ENCODE data around the gene HACD1. TPM values are rescaled to one million over a fixed set of nuclear protein-coding genes. Genes with fewer than 3 reads are reported as not detected.

Gene HACD1
- total and polyA plus RNA-seq, 8 donors, result 0.46 to 8.2 (median 3.7) TPM

- ATAC-seq (no peak), FAIRE-seq (no peak), DNase-seq (no peak)
- H3K4me3 ChIP-seq, result no peak overlapping the region
- H3K27me3 ChIP-seq, result no peaks in the 10 kb centered on the region
- no peaks in the 10 kb centered on the region for H3K36me3 ChIP-seq
- H3K4me1 ChIP-seq, result no peaks in the 10 kb centered on the region
- H3K27ac ChIP-seq, result no peak overlapping the region
- H3K9me3 ChIP-seq, result no peaks in the 10 kb centered on the region
- WGBS, 2 donors, result 67 to 69% methylated on average over 8 of the region's 8 CpGs
- intact Hi-C loops (cut with DNase I), result no loop called here
- TF ChIP-seq CTCF (IDR thresholded peaks at IDR 0.05), result no peak
Observed at GRCh38 chr10:17562614-17563013, 54.6 kb downstream of the HACD1 start.

- FAIRE-seq (no peak), ATAC-seq (no peak), DNase-seq (no peak)
- Histone ChIP-seq H3K27me3 (no peaks in the 10 kb centered on the region), H3K36me3 (no peaks in the 10 kb centered on the region), H3K27ac (no peak overlapping the region), H3K4me3 (no peak overlapping the region), H3K4me1 (no peaks in the 10 kb centered on the region), H3K9me3 (no peaks in the 10 kb centered on the region)
- 74 to 78% methylated on average over 2 of the region's 2 CpGs for WGBS, 2 donors
- intact Hi-C loops (cut with DNase I), result no loop called here
- no peak for TF ChIP-seq CTCF (IDR thresholded peaks at IDR 0.05)
Observed at GRCh38 chr10:17561111-17561510, 56.1 kb downstream of the HACD1 start.

GRCh38 chr10:17557459-17557858 lies 59.7 kb downstream of the HACD1 start:
- DNase-seq, result no peak
- no peak for TF ChIP-seq CTCF (IDR thresholded peaks at IDR 0.05)
- Histone ChIP-seq H3K36me3 (no peaks in the 10 kb centered on the region), H3K27ac (no peak overlapping the region), H3K9me3 (no peaks in the 10 kb centered on the region), H3K27me3 (no peaks in the 10 kb centered on the region), H3K4me1 (no peaks in the 10 kb centered on the region), H3K4me3 (no peak overlapping the region)
- FAIRE-seq, result no peak
- intact Hi-C loops (cut with DNase I), result no loop called here
- no peak for ATAC-seq
- 52 to 75% methylated on average over 3 of the region's 3 CpGs for WGBS, 2 donors

GRCh38 chr10:17548770-17549169 lies 68.4 kb downstream of the HACD1 start:
- DNase-seq, result no peak
- H3K4me3 ChIP-seq, result no peak overlapping the region
- no peaks in the 10 kb centered on the region for H3K4me1 ChIP-seq
- no peaks in the 10 kb centered on the region for H3K27me3 ChIP-seq
- no peak for ATAC-seq
- no peak for TF ChIP-seq CTCF (IDR thresholded peaks at IDR 0.05)
- FAIRE-seq, result no peak
- no peaks in the 10 kb centered on the region for H3K9me3 ChIP-seq
- intact Hi-C loops (cut with DNase I), result no loop called here
- H3K36me3 ChIP-seq, result no peaks in the 10 kb centered on the region
- no peak overlapping the region for H3K27ac ChIP-seq
- WGBS, 2 donors, result 26 to 30% methylated on average over 3 of the region's 3 CpGs

- Histone ChIP-seq H3K27me3 (no peaks in the 10 kb centered on the region), H3K4me3 (no peak overlapping the region), H3K9me3 (no peaks in the 10 kb centered on the region), H3K27ac (no peak overlapping the region), H3K36me3 (no peaks in the 10 kb centered on the region), H3K4me1 (no peaks in the 10 kb centered on the region)
- 43 to 52% methylated on average over 2 of the region's 2 CpGs for WGBS, 2 donors
- ATAC-seq (no peak), DNase-seq (peak in 1 of 6 donors; percentile 22), FAIRE-seq (no peak)
- no peak for TF ChIP-seq CTCF (IDR thresholded peaks at IDR 0.05)
- intact Hi-C loops (cut with DNase I), result no loop called here
Observed at GRCh38 chr10:17548162-17548561, 69.0 kb downstream of the HACD1 start.

Data from pancreas (tissue), 10 donors.